ENCODE results near the gene NDUFB2.
"Not testable (repeated sequence)": the region's sequence is repeated elsewhere in the genome, so short reads cannot be mapped to it uniquely, and the experiment has no call there.

Gene NDUFB2

DNA sequence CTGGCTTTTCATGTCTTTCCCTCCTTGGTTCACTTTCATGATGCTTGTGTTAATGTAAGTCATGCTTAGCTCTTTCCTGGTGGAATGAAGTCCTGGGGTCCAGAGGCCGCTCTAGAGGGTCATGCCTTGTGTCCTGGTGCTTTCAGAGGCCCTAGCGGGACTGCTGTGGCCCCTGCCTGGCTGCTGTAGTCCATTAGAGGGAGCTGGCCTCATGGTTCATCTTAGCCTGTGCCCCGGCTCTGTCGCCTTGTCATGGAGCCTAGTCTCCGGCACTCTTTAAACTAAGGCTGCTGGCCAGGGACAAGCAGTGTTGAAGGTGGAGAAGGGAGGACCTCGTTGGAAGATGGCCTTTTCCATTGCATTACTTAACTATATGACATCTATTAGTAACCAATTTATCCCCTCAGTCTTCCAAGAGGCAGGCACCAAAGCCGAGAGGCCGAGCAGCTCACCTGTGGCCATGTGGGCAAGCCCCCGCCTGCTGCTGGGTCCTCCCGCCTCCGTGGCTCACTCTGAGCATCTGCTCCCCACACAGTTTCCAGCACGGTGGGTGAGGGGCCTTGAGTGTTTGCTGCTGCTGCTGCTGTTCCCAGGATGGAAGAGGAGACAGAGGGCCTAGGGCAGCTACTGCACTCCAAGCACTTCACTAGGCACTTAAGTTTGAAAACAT, 5.0 kb upstream of the NDUFB2 start:
- no peaks in the 10 kb centered on the region for H3F3A ChIP-seq (ENCODE audit: insufficient read depth)
- H3K9me2 ChIP-seq (replicated peaks; ENCODE audit: insufficient read depth, low read length), result no peaks in the 10 kb centered on the region
- TF ChIP-seq, protein P1, sequence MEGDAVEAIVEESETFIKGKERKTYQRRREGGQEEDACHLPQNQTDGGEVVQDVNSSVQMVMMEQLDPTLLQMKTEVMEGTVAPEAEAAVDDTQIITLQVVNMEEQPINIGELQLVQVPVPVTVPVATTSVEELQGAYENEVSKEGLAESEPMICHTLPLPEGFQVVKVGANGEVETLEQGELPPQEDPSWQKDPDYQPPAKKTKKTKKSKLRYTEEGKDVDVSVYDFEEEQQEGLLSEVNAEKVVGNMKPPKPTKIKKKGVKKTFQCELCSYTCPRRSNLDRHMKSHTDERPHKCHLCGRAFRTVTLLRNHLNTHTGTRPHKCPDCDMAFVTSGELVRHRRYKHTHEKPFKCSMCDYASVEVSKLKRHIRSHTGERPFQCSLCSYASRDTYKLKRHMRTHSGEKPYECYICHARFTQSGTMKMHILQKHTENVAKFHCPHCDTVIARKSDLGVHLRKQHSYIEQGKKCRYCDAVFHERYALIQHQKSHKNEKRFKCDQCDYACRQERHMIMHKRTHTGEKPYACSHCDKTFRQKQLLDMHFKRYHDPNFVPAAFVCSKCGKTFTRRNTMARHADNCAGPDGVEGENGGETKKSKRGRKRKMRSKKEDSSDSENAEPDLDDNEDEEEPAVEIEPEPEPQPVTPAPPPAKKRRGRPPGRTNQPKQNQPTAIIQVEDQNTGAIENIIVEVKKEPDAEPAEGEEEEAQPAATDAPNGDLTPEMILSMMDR (IDR thresholded peaks at IDR 0.05; ENCODE audit: insufficient read depth, low read length, poor library complexity, severe bottlenecking), result no peak
- no peak for TF ChIP-seq EZH2phosphoT487 (conservative IDR thresholded peaks at IDR 0.05; ENCODE audit: low read length)
- no peaks in the 10 kb centered on the region for H4K20me1 ChIP-seq (ENCODE audit: low read depth, low read length)
- no peak overlapping the region for H3K4me2 ChIP-seq (ENCODE audit: low read depth, low read length, poor library complexity, severe bottlenecking)
- no peak overlapping the region for H3K4me3 ChIP-seq (ENCODE audit: insufficient read depth, low read length, poor library complexity, severe bottlenecking)
- no peak overlapping the region for H3K27ac ChIP-seq (ENCODE audit: low read depth, low read length)
- H2AFZ ChIP-seq (ENCODE audit: low read depth, low read length, severe bottlenecking), result no peak overlapping the region
- H3K9ac ChIP-seq (ENCODE audit: low read length), result no peak overlapping the region
- H3K9me3 ChIP-seq (ENCODE audit: insufficient read depth, low read length), result no peaks in the 10 kb centered on the region
- no peaks in the 10 kb centered on the region for H3K27me3 ChIP-seq (ENCODE audit: low read length)
- H3K36me3 ChIP-seq (ENCODE audit: low read length), result no peaks in the 10 kb centered on the region; the same call in 1 of the 2 replicates
- no peaks in the 10 kb centered on the region for H3K79me2 ChIP-seq (ENCODE audit: insufficient read depth, low read length)

DNA sequence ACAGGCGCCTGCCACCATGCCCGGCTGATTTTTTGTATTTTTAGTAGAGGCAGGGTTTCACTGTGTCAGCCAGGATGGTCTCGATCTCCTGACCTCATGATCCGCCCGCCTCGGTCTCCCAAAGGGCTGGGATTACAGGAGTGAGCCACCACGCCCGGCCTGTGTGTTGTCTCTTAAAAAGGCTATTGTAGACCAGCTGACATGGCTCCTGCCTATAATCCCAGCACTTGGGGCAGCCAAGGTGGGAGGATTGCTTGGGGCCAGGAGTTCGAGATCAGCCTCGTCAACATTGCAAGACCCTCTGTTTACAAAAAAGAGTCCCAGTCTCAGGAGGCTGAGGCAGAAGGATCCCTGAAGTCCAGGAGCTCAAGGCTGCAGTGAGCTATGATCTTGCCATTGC, 2.7 kb upstream of the NDUFB2 start:
- not testable (repeated sequence) for H3K9me3 ChIP-seq (ENCODE audit: insufficient read depth, low read length); H3K4me3 ChIP-seq (ENCODE audit: insufficient read depth, low read length, poor library complexity, severe bottlenecking); H3K27ac ChIP-seq (ENCODE audit: low read depth, low read length); H2AFZ ChIP-seq (ENCODE audit: low read depth, low read length, severe bottlenecking); H3K4me2 ChIP-seq (ENCODE audit: low read depth, low read length, poor library complexity, severe bottlenecking); H3F3A ChIP-seq (ENCODE audit: insufficient read depth); H4K20me1 ChIP-seq (ENCODE audit: low read depth, low read length); H3K9me2 ChIP-seq (replicated peaks; ENCODE audit: insufficient read depth, low read length); H3K36me3 ChIP-seq (ENCODE audit: low read length); H3K27me3 ChIP-seq (ENCODE audit: low read length); H3K9ac ChIP-seq (ENCODE audit: low read length)
- peaks cover 18% of the 10 kb centered on the region for H3K79me2 ChIP-seq (ENCODE audit: insufficient read depth, low read length)

DNA sequence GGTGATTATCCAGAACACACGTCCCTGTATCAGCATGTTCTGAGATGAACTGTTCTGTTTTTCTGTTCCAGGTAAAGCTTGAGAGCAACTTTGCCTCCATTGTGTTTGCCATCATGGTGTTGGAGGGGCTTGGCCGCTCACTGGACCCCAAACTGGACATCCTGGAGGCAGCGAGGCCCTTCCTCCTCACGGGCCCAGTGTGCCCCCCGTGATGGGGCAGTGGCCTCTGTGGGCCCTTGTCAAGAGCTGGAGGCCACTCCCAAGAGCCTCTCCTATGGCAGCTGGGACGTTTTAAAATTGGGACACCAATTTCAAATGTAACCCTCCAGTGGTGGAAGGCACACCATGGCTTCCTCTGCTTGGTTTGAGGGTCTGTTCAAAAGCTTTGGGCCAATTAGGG, 1.9 kb upstream of the NDUFB2 start:
- no peak overlapping the region for H3K4me2 ChIP-seq (ENCODE audit: low read depth, low read length, poor library complexity, severe bottlenecking)
- H2AFZ ChIP-seq (ENCODE audit: low read depth, low read length, severe bottlenecking), result no peak overlapping the region
- no peak overlapping the region for H3K27ac ChIP-seq (ENCODE audit: low read depth, low read length)
- peaks cover 25% of the 10 kb centered on the region for H3K79me2 ChIP-seq (ENCODE audit: insufficient read depth, low read length)
- TF ChIP-seq EZH2phosphoT487 (conservative IDR thresholded peaks at IDR 0.05; ENCODE audit: low read length), result no peak
- TF ChIP-seq, protein P1 (IDR thresholded peaks at IDR 0.05; ENCODE audit: insufficient read depth, low read length, poor library complexity, severe bottlenecking), result no peak
- H3K36me3 ChIP-seq (ENCODE audit: low read length), result no peaks in the 10 kb centered on the region
- no peaks in the 10 kb centered on the region for H3F3A ChIP-seq (ENCODE audit: insufficient read depth)
- H3K9me3 ChIP-seq (ENCODE audit: insufficient read depth, low read length), result no peaks in the 10 kb centered on the region
- H3K27me3 ChIP-seq (ENCODE audit: low read length), result no peaks in the 10 kb centered on the region
- no peak overlapping the region for H3K9ac ChIP-seq (ENCODE audit: low read length)
- H4K20me1 ChIP-seq (ENCODE audit: low read depth, low read length), result no peaks in the 10 kb centered on the region
- H3K4me3 ChIP-seq (ENCODE audit: insufficient read depth, low read length, poor library complexity, severe bottlenecking), result no peak overlapping the region
- no peaks in the 10 kb centered on the region for H3K9me2 ChIP-seq (replicated peaks; ENCODE audit: insufficient read depth, low read length)

DNA sequence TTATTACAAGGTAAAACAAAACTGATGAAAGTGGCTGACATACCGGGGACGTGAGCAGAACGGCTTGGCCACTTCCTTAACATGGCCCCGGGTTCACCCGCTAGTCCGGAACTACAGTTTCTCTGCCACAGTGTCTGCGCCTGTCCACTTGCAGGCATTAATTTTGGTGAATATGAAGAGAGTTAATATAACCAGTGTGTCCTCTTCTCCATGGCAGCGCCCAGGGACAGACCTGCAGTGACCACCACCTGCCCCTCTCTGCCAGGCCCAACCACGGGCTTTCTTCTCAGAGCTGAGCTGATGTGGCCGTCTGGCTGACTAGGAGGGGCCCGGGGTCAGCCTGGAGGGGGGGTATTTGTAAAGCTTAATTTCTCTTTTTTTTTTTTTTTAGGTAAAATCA, 1.1 kb upstream of the NDUFB2 start:
- H3K27me3 ChIP-seq (ENCODE audit: low read length), result no peaks in the 10 kb centered on the region
- no peak overlapping the region for H3K4me2 ChIP-seq (ENCODE audit: low read depth, low read length, poor library complexity, severe bottlenecking)
- no peak overlapping the region for H2AFZ ChIP-seq (ENCODE audit: low read depth, low read length, severe bottlenecking)
- H3K36me3 ChIP-seq (ENCODE audit: low read length), result no peaks in the 10 kb centered on the region
- TF ChIP-seq, protein P1 (IDR thresholded peaks at IDR 0.05; ENCODE audit: insufficient read depth, low read length, poor library complexity, severe bottlenecking), result no peak
- H3K27ac ChIP-seq (ENCODE audit: low read depth, low read length), result no peak overlapping the region
- H3F3A ChIP-seq (ENCODE audit: insufficient read depth), result no peaks in the 10 kb centered on the region
- H3K9ac ChIP-seq (ENCODE audit: low read length), result no peak overlapping the region
- H3K4me3 ChIP-seq (ENCODE audit: insufficient read depth, low read length, poor library complexity, severe bottlenecking), result no peak overlapping the region
- no peaks in the 10 kb centered on the region for H3K9me3 ChIP-seq (ENCODE audit: insufficient read depth, low read length)
- H3K79me2 ChIP-seq (ENCODE audit: insufficient read depth, low read length), result peaks cover 33% of the 10 kb centered on the region
- H3K9me2 ChIP-seq (replicated peaks; ENCODE audit: insufficient read depth, low read length), result no peaks in the 10 kb centered on the region
- H4K20me1 ChIP-seq (ENCODE audit: low read depth, low read length), result no peaks in the 10 kb centered on the region

All from SU-DHL-6 (cell line).